ENCODE data around the gene KANK2. TPM values are rescaled to one million over a fixed set of nuclear protein-coding genes. Genes with fewer than 3 reads are reported as not detected.

Gene KANK2
- total RNA-seq, 6 experiments from 2014 or later: 36.3 to 65.4 (median 50.4) TPM

- Histone ChIP-seq H3K4me1 (peaks cover 0 to 18% (median 6%) of the 10 kb centered on the region in 4 donors), H3K27ac (no peak overlapping the region), H3K9me3 (no peaks in the 10 kb centered on the region), H3K4me3 (no peak overlapping the region), H3K27me3 (no peaks in the 10 kb centered on the region), H3K36me3 (peaks cover 10 to 98% (median 55%) of the 10 kb centered on the region in 4 donors)
- no peak for TF ChIP-seq CTCF (IDR thresholded peaks at IDR 0.05)
- TF ChIP-seq POLR2A (IDR thresholded peaks at IDR 0.05): no peak
- intact Hi-C loops (cut with DNase I): loop anchor here in 1 of 2 donors (10.0 kb wide), 1 partner anchor 82 kb away; no protein-coding TSS in a partner anchor
- ATAC-seq: no peak
- WGBS (ENCODE audit: insufficient coverage, low coverage, low lambda C conversion rate, missing lambda C conversion rate): 92% methylated on average over 5 of the region's 9 CpGs
- no peak for DNase-seq
These were observed 80.8 kb downstream of the KANK2 start for GRCh38 chr19:11116507-11116906.

- WGBS (ENCODE audit: insufficient coverage, low coverage, low lambda C conversion rate, missing lambda C conversion rate): 85% methylated on average over 3 of the region's 11 CpGs
- H3K27ac ChIP-seq: no peak overlapping the region
- H3K4me1 ChIP-seq: peaks cover 0 to 18% (median 6%) of the 10 kb centered on the region in 4 donors
- no peak for ATAC-seq
- H3K9me3 ChIP-seq: no peaks in the 10 kb centered on the region
- no peak overlapping the region for H3K4me3 ChIP-seq
- H3K27me3 ChIP-seq: no peaks in the 10 kb centered on the region
- peaks cover 13 to 98% (median 58%) of the 10 kb centered on the region in 4 donors for H3K36me3 ChIP-seq
- intact Hi-C loops (cut with DNase I): loop anchor here in 1 of 2 donors (10.0 kb wide), 1 partner anchor 81 kb away; no protein-coding TSS in a partner anchor
- DNase-seq: no peak
- TF ChIP-seq CTCF (IDR thresholded peaks at IDR 0.05): no peak
These were observed 81.4 kb downstream of the KANK2 start for GRCh38 chr19:11115895-11116446.

- no peaks in the 10 kb centered on the region for H3K9me3 ChIP-seq
- ATAC-seq: peak in 3 of 4 donors; percentile 17 to 36 (median 19)
- intact Hi-C loops (cut with DNase I): loop anchor here in 1 of 2 donors (10.0 kb wide), 1 partner anchor 80 kb away; no protein-coding TSS in a partner anchor
- 69% methylated on average over 5 of the region's 5 CpGs for WGBS (ENCODE audit: insufficient coverage, low coverage, low lambda C conversion rate, missing lambda C conversion rate)
- DNase-seq: no peak
- no peaks in the 10 kb centered on the region for H3K27me3 ChIP-seq
- H3K4me1 ChIP-seq: peaks cover 0 to 18% (median 6%) of the 10 kb centered on the region in 4 donors
- peak overlapping the region in 1 of 3 donors; percentile 53 for H3K27ac ChIP-seq
- no peak overlapping the region for H3K4me3 ChIP-seq
- H3K36me3 ChIP-seq: peaks cover 13 to 98% (median 60%) of the 10 kb centered on the region in 4 donors
- TF ChIP-seq CTCF (IDR thresholded peaks at IDR 0.05) (no peak), POLR2A (IDR thresholded peaks at IDR 0.05) (no peak)
These were observed 82.3 kb downstream of the KANK2 start for GRCh38 chr19:11115042-11115441.

Other genes starting within 250 kb of the KANK2 start
- gene SMARCA4, start 236.5 kb downstream of the KANK2 start, total RNA-seq: 10 to 100 TPM; 26.3 to 45.8 (median 27.7) TPM
- gene LDLR, start 108.1 kb downstream of the KANK2 start, total RNA-seq: 100 to 1,000 TPM in 1 of 6 experiments, 10 to 100 TPM in 4, 1 to 10 TPM in 1; 8.6 to 117 (median 26.8) TPM
- gene SPC24, start 41.8 kb downstream of the KANK2 start, total RNA-seq: 1 to 10 TPM in 5 of 6 experiments, under 1 TPM in 1; 0.90 to 3.8 (median 2.2) TPM
- gene ANGPTL8, start 42.1 kb upstream of the KANK2 start, total RNA-seq: 100 to 1,000 TPM in 4 of 6 experiments, 10 to 100 TPM in 2; 56.7 to 287 (median 140) TPM
- gene DOCK6, start 65.0 kb upstream of the KANK2 start, total RNA-seq: 10 to 100 TPM; 19.9 to 45.9 (median 30.4) TPM
- gene TSPAN16, start 98.6 kb upstream of the KANK2 start, total RNA-seq: not detected
- 1 to 10 TPM; 2.7 to 4.5 (median 4.0) TPM for gene RAB3D, start 142.1 kb upstream of the KANK2 start, total RNA-seq
- 100 to 1,000 TPM; 138 to 605 (median 165) TPM for gene TMEM205, start 148.7 kb upstream of the KANK2 start, total RNA-seq
- 10 to 100 TPM in 5 of 6 experiments, 1 to 10 TPM in 1; 8.4 to 27.9 (median 23.4) TPM for gene CCDC159, start 149.0 kb upstream of the KANK2 start, total RNA-seq
- gene PLPPR2, start 157.9 kb upstream of the KANK2 start, total RNA-seq: 10 to 100 TPM in 3 of 6 experiments, 1 to 10 TPM in 3; 6.7 to 17.5 (median 10.2) TPM
- 1 to 10 TPM; 1.4 to 2.7 (median 2.3) TPM for gene SWSAP1, start 177.1 kb upstream of the KANK2 start, total RNA-seq
- 1 to 10 TPM; 4.9 to 8.7 (median 7.1) TPM for gene EPOR, start 186.8 kb upstream of the KANK2 start, total RNA-seq
- gene RGL3, start 221.8 kb upstream of the KANK2 start, total RNA-seq: 10 to 100 TPM in 5 of 6 experiments, 1 to 10 TPM in 1; 6.7 to 26.6 (median 19.7) TPM
- gene ODAD3, start 237.6 kb upstream of the KANK2 start, total RNA-seq: under 1 TPM; 0.21 to 0.73 (median 0.54) TPM
- 100 to 1,000 TPM; 114 to 206 (median 192) TPM for gene PRKCSH, start 238.1 kb upstream of the KANK2 start, total RNA-seq

Measured in right lobe of liver (tissue), 6 donors.